HG03139 (cell line): ENCODE measurements around the gene LRRC8D.
"Not testable (repeated sequence)": the region's sequence is repeated elsewhere in the genome, so short reads cannot be mapped to it uniquely, and the experiment has no call there.

Experiments
- ATAC-seq: cut with Tn5 transposase; IDR thresholded peaks from one replicate; pipeline ENCODE4 v1.9.1; 2021; ENCODE audit not compliant: unreplicated experiment

The LRRC8D gene

GRCh38 chr1:89984564-89985116, 163.8 kb downstream of the LRRC8D start:
- ATAC-seq, result not testable (repeated sequence)

- no peak for ATAC-seq
These were observed 165.2 kb downstream of the LRRC8D start for GRCh38 chr1:89986020-89986419.
